GM21723 (cell line): Measurements from ENCODE around the gene SCAPER.
"Not testable (repeated sequence)": the region's sequence is repeated elsewhere in the genome, so short reads cannot be mapped to it uniquely, and the experiment has no call there.

ENCODE experiments used
- ATAC-seq: cut with Tn5 transposase; IDR thresholded peaks from one replicate; pipeline ENCODE4 v1.9.1; 2021; ENCODE audit warnings: mild to moderate bottlenecking, moderate library complexity; ENCODE audit not compliant: unreplicated experiment

SCAPER gene

GRCh38 chr15:76432604-76433003 is 472.5 kb downstream of the SCAPER start:
- ATAC-seq = no peak

GRCh38 chr15:76431971-76432370 is 473.2 kb downstream of the SCAPER start:
- ATAC-seq = no peak

GRCh38 chr15:76430711-76431110 is 474.4 kb downstream of the SCAPER start:
- ATAC-seq = not testable (repeated sequence)

GRCh38 chr15:76429661-76430060 is 475.5 kb downstream of the SCAPER start:
- no peak for ATAC-seq

- ATAC-seq = no peak
Measured at GRCh38 chr15:76426941-76427340, 478.2 kb downstream of the SCAPER start.

- ATAC-seq = no peak
Measured at GRCh38 chr15:76418352-76419140, 486.6 kb downstream of the SCAPER start.

- ATAC-seq = no peak
Measured at GRCh38 chr15:76401285-76401684, 503.9 kb downstream of the SCAPER start.

- no peak for ATAC-seq
Measured at GRCh38 chr15:76398317-76399104, 506.6 kb downstream of the SCAPER start.

- no peak for ATAC-seq
Measured at GRCh38 chr15:76393614-76394013, 511.5 kb downstream of the SCAPER start.

- ATAC-seq = no peak
Measured at GRCh38 chr15:76391847-76392246, 513.3 kb downstream of the SCAPER start.

- no peak for ATAC-seq
Measured at GRCh38 chr15:76391309-76391708, 513.8 kb downstream of the SCAPER start.

- no peak for ATAC-seq
Measured at GRCh38 chr15:76390571-76390970, 514.6 kb downstream of the SCAPER start.

GRCh38 chr15:76386926-76387325 is 518.2 kb downstream of the SCAPER start:
- ATAC-seq = no peak

- no peak for ATAC-seq
Measured at GRCh38 chr15:76386178-76386577, 519.0 kb downstream of the SCAPER start.

- no peak for ATAC-seq
Measured at GRCh38 chr15:76384409-76384808, 520.7 kb downstream of the SCAPER start.

GRCh38 chr15:76382987-76383728 is 522.0 kb downstream of the SCAPER start:
- ATAC-seq = no peak

GRCh38 chr15:76381366-76381765 is 523.8 kb downstream of the SCAPER start:
- ATAC-seq = no peak

- no peak for ATAC-seq
Measured at GRCh38 chr15:76380249-76380648, 524.9 kb downstream of the SCAPER start.

- no peak for ATAC-seq
Measured at GRCh38 chr15:76378691-76379090, 526.4 kb downstream of the SCAPER start.

GRCh38 chr15:76377751-76378150 is 527.4 kb downstream of the SCAPER start:
- ATAC-seq = no peak

- ATAC-seq = no peak
Measured at GRCh38 chr15:76377217-76377616, 527.9 kb downstream of the SCAPER start.
